CD8-positive, alpha-beta memory T cell (primary cell): Measurements from ENCODE around the gene TMEM131L. TPM values are rescaled to one million over a fixed set of nuclear protein-coding genes. Genes with fewer than 3 reads are reported as not detected.

Experiments used
- CTCF ChIA-PET: fragments of 350-600 bp; sonication (Branson Sonifier 250); formaldehyde crosslinking; loops from one replicate; lab custom pipeline; 2021; ENCODE audit warnings: antibody characterized with exemption; lab: Charles Lee
- POLR2A ChIA-PET: fragments of 350-600 bp; sonication (Branson Sonifier 250); formaldehyde crosslinking; loops from one replicate; lab custom pipeline; 2021; ENCODE audit warnings: antibody characterized with exemption; lab: Charles Lee
- DNase-seq, 5 donors: peaks; one replicate each; pipeline versions ENCODE4 v3.0.0 to v3.0.0-alpha.2; 2020 to 2022; ENCODE audit warnings: mixed read lengths in 1 of 5
- H3K27ac ChIP-seq: one replicate; pipeline ENCODE4 v1.7.0; 2013; ENCODE audit warnings: low read depth, mild to moderate bottlenecking, low read length, moderate library complexity
- H3K27me3 ChIP-seq: 2 replicates; pipeline ENCODE4 v1.7.0; 2013; ENCODE audit warnings: low read length, mild to moderate bottlenecking; ENCODE audit not compliant: insufficient read depth, poor library complexity, severe bottlenecking
- H3K36me3 ChIP-seq: 2 replicates; pipeline ENCODE4 v1.7.0; 2013; ENCODE audit warnings: mild to moderate bottlenecking, low read length, moderate library complexity; ENCODE audit not compliant: insufficient read depth
- H3K4me1 ChIP-seq: 2 replicates; pipeline ENCODE4 v1.7.0; 2013; ENCODE audit warnings: mild to moderate bottlenecking, low read length, moderate library complexity; ENCODE audit not compliant: insufficient read depth
- H3K4me3 ChIP-seq: 2 replicates; pipeline ENCODE4 v1.7.0; 2013; ENCODE audit warnings: mild to moderate bottlenecking, low read length
- H3K9me3 ChIP-seq: 2 replicates; pipeline ENCODE4 v1.7.0; 2013; ENCODE audit warnings: mild to moderate bottlenecking, low read length
- H3K27ac Mint-ChIP-seq, 8 donors: one replicate each; pipeline ENCODE4 v1.8.0; 2020 to 2021; ENCODE audit warnings: mixed read lengths in 8 of 8, mild to moderate bottlenecking in 6 of 8, inconsistent platforms in 3 of 8, moderate library complexity in 3 of 8
- H3K27me3 Mint-ChIP-seq, 2 donors: one replicate each; pipeline ENCODE4 v1.8.0; 2020 to 2021; ENCODE audit warnings: mixed read lengths in 2 of 2, mild to moderate bottlenecking in 1 of 2, moderate library complexity in 1 of 2
- H3K36me3 Mint-ChIP-seq, 3 donors: one replicate each; pipeline ENCODE4 v1.8.0; 2020 to 2021; ENCODE audit warnings: mixed read lengths in 3 of 3, inconsistent platforms in 1 of 3, mild to moderate bottlenecking in 1 of 3
- H3K4me1 Mint-ChIP-seq, 3 donors: one replicate each; pipeline ENCODE4 v1.8.0; 2020 to 2021; ENCODE audit warnings: mixed read lengths in 3 of 3, inconsistent platforms in 1 of 3, mild to moderate bottlenecking in 1 of 3
- H3K4me3 Mint-ChIP-seq, 7 donors: one replicate each; pipeline ENCODE4 v1.8.0; 2020 to 2021; ENCODE audit warnings: mixed read lengths in 7 of 7, mild to moderate bottlenecking in 6 of 7, moderate library complexity in 4 of 7, inconsistent platforms in 2 of 7
- H3K9me3 Mint-ChIP-seq, 5 donors: one replicate each; pipeline ENCODE4 v1.8.0; 2020 to 2022; ENCODE audit warnings: mixed read lengths in 5 of 5, mild to moderate bottlenecking in 3 of 5, moderate library complexity in 2 of 5, inconsistent platforms in 1 of 5
- polyA plus RNA-seq: library from polyadenylated mRNA; unstranded; fragments of 300-500 nt; fragmentation: Illumina TruSeq; gene quantifications from one replicate; pipeline ENCODE4 v1.2.3, GENCODE V29; 2021
- total RNA-seq, 2 experiments: library from RNA; stranded (reverse); gene quantifications; one replicate each; pipeline ENCODE4 v1.2.3, GENCODE V29; 2021

The TMEM131L gene
- total and polyA plus RNA-seq, 3 experiments from 2014 or later, result 28.1 to 29.6 (median 28.6) TPM

- Mint-ChIP-seq H3K27me3 (peaks cover 0 to 3% of the 10 kb centered on the region in 2 donors), H3K4me3 (peak overlapping the region; percentile 85 to 97 (median 94)), H3K9me3 (no peaks in the 10 kb centered on the region), H3K4me1 (peaks cover 33 to 41% (median 38%) of the 10 kb centered on the region in 3 donors), H3K36me3 (peaks cover 0 to 24% (median 2%) of the 10 kb centered on the region in 3 donors), H3K27ac (peak overlapping the region; percentile 26 to 96 (median 92))
- Histone ChIP-seq H3K4me1 (peaks cover 21% of the 10 kb centered on the region), H3K27ac (peak overlapping the region; percentile 53), H3K27me3 (no peaks in the 10 kb centered on the region), H3K9me3 (no peaks in the 10 kb centered on the region), H3K4me3 (peak overlapping the region; percentile 75), H3K36me3 (no peaks in the 10 kb centered on the region)
- POLR2A ChIA-PET, result interaction anchor here (0.6 to 2.2 kb wide), 10 partner anchors 18 to 119 kb away, joined by 3 to 16 read pairs (median 6); no protein-coding TSS in a partner anchor
- no peak for DNase-seq
- CTCF ChIA-PET, result interaction anchor here (1.3 to 4.7 kb wide), 20 partner anchors 10 to 120 kb away, joined by 3 to 70 read pairs (median 6); partner anchors contain the start of gene MND1
These were observed 1.0 kb upstream of the TMEM131L start for GRCh38 chr4:153465140-153465539.

GRCh38 chr4:153465615-153466080 is 512 bp upstream of the TMEM131L start:
- CTCF ChIA-PET, result interaction anchor here (0.8 to 4.7 kb wide), 27 partner anchors 10 to 120 kb away, joined by 3 to 70 read pairs (median 5); partner anchors contain the start of gene MND1
- peaks cover 0 to 3% of the 10 kb centered on the region in 2 donors for H3K27me3 Mint-ChIP-seq

GRCh38 chr4:153466949-153467896 is 1.1 kb downstream of the TMEM131L start:
- H3K27ac ChIP-seq, result peak overlapping the region; percentile 77
- no peaks in the 10 kb centered on the region for H3K36me3 ChIP-seq
- ChIA-PET CTCF (interaction anchor here (0.7 to 4.7 kb wide), 26 partner anchors 8 to 122 kb away, joined by 3 to 70 read pairs (median 5); partner anchors contain the start of gene MND1), POLR2A (interaction anchor here (1.0 to 2.2 kb wide), 11 partner anchors 11 to 107 kb away, joined by 3 to 16 read pairs (median 5); no protein-coding TSS in a partner anchor)
- peak overlapping the region; percentile 94 to 98 (median 96) for H3K4me3 Mint-ChIP-seq
- peak; percentile 23 to 65 (median 37) for DNase-seq
- H3K9me3 ChIP-seq, result no peaks in the 10 kb centered on the region
- H3K4me1 Mint-ChIP-seq, result peaks cover 54 to 62% (median 59%) of the 10 kb centered on the region in 3 donors
- peak overlapping the region; percentile 84 for H3K4me3 ChIP-seq
- H3K9me3 Mint-ChIP-seq, result no peaks in the 10 kb centered on the region
- H3K4me1 ChIP-seq, result peaks cover 40% of the 10 kb centered on the region
- H3K27me3 ChIP-seq, result no peaks in the 10 kb centered on the region
- H3K27ac Mint-ChIP-seq, result peak overlapping the region; percentile 89 to 99 (median 98)
- H3K36me3 Mint-ChIP-seq, result peaks cover 0 to 31% (median 6%) of the 10 kb centered on the region in 3 donors
- peaks cover 0 to 3% of the 10 kb centered on the region in 2 donors for H3K27me3 Mint-ChIP-seq

More at GRCh38 chr4:153465615-153466080, 512 bp upstream of the TMEM131L start:
- Histone ChIP-seq H3K4me3 (peak overlapping the region; percentile 75), H3K4me1 (peaks cover 26% of the 10 kb centered on the region), H3K27me3 (no peaks in the 10 kb centered on the region), H3K9me3 (no peaks in the 10 kb centered on the region), H3K27ac (peak overlapping the region; percentile 53), H3K36me3 (no peaks in the 10 kb centered on the region)
- peak in 2 of 5 donors; percentile 19 to 53 for DNase-seq
- Mint-ChIP-seq H3K4me3 (peak overlapping the region; percentile 85 to 97 (median 94)), H3K36me3 (peaks cover 0 to 24% (median 2%) of the 10 kb centered on the region in 3 donors), H3K27ac (peak overlapping the region; percentile 87 to 97 (median 94)), H3K9me3 (no peaks in the 10 kb centered on the region), H3K4me1 (peaks cover 38 to 46% (median 43%) of the 10 kb centered on the region in 3 donors)
- POLR2A ChIA-PET, result interaction anchor here (0.6 to 2.2 kb wide), 12 partner anchors 10 to 120 kb away, joined by 3 to 16 read pairs (median 6); no protein-coding TSS in a partner anchor

GRCh38 chr4:153467897-153468262 is 1.7 kb downstream of the TMEM131L start:
- Mint-ChIP-seq H3K27ac (peak overlapping the region; percentile 89 to 99 (median 98)), H3K36me3 (peaks cover 0 to 36% (median 8%) of the 10 kb centered on the region in 3 donors), H3K4me1 (peaks cover 61 to 68% (median 66%) of the 10 kb centered on the region in 3 donors), H3K4me3 (peak overlapping the region; percentile 94 to 98 (median 96)), H3K9me3 (no peaks in the 10 kb centered on the region), H3K27me3 (peaks cover 0 to 3% of the 10 kb centered on the region in 2 donors)
- POLR2A ChIA-PET, result interaction anchor here (0.6 to 2.0 kb wide), 11 partner anchors 11 to 77 kb away, joined by 3 to 12 read pairs (median 5); no protein-coding TSS in a partner anchor
- Histone ChIP-seq H3K4me3 (peak overlapping the region; percentile 84), H3K27me3 (no peaks in the 10 kb centered on the region), H3K36me3 (no peaks in the 10 kb centered on the region), H3K4me1 (peaks cover 46% of the 10 kb centered on the region), H3K27ac (peak overlapping the region; percentile 77), H3K9me3 (no peaks in the 10 kb centered on the region)
- DNase-seq, result peak in 2 of 5 donors; percentile 39 to 52
- CTCF ChIA-PET, result interaction anchor here (0.7 to 4.7 kb wide), 16 partner anchors 9 to 123 kb away, joined by 3 to 70 read pairs (median 6); no protein-coding TSS in a partner anchor

- Mint-ChIP-seq H3K27ac (peak overlapping the region; percentile 89 to 99 (median 98)), H3K4me3 (peak overlapping the region; percentile 94 to 98 (median 96)), H3K36me3 (peaks cover 0 to 41% (median 11%) of the 10 kb centered on the region in 3 donors), H3K9me3 (no peaks in the 10 kb centered on the region), H3K4me1 (peaks cover 66 to 75% (median 71%) of the 10 kb centered on the region in 3 donors), H3K27me3 (peaks cover 0 to 3% of the 10 kb centered on the region in 2 donors)
- H3K9me3 ChIP-seq, result no peaks in the 10 kb centered on the region
- DNase-seq, result peak in 1 of 5 donors; percentile 39
- H3K4me1 ChIP-seq, result peaks cover 53% of the 10 kb centered on the region
- H3K36me3 ChIP-seq, result no peaks in the 10 kb centered on the region
- POLR2A ChIA-PET, result interaction anchor here (0.6 to 2.0 kb wide), 11 partner anchors 10 to 121 kb away, joined by 3 to 12 read pairs (median 6); no protein-coding TSS in a partner anchor
- peak overlapping the region; percentile 84 for H3K4me3 ChIP-seq
- no peaks in the 10 kb centered on the region for H3K27me3 ChIP-seq
- H3K27ac ChIP-seq, result peak overlapping the region; percentile 77
- CTCF ChIA-PET, result interaction anchor here (1.1 to 4.7 kb wide), 11 partner anchors 10 to 123 kb away, joined by 3 to 70 read pairs (median 6); no protein-coding TSS in a partner anchor
These were observed 2.4 kb downstream of the TMEM131L start for GRCh38 chr4:153468587-153468986.

GRCh38 chr4:153469031-153469430 is 2.9 kb downstream of the TMEM131L start:
- CTCF ChIA-PET, result interaction anchor here (1.2 to 4.7 kb wide), 5 partner anchors 12 to 105 kb away, joined by 3 to 46 read pairs (median 7); no protein-coding TSS in a partner anchor
- DNase-seq, result no peak
- Mint-ChIP-seq H3K9me3 (no peaks in the 10 kb centered on the region), H3K4me3 (peak overlapping the region; percentile 94 to 98 (median 96)), H3K27me3 (peaks cover 0 to 3% of the 10 kb centered on the region in 2 donors), H3K27ac (peak overlapping the region; percentile 89 to 99 (median 98)), H3K36me3 (peaks cover 0 to 46% (median 11%) of the 10 kb centered on the region in 3 donors), H3K4me1 (peaks cover 70 to 80% (median 74%) of the 10 kb centered on the region in 3 donors)
- H3K36me3 ChIP-seq, result peaks cover 2% of the 10 kb centered on the region
- H3K9me3 ChIP-seq, result no peaks in the 10 kb centered on the region
- no peaks in the 10 kb centered on the region for H3K27me3 ChIP-seq
- H3K4me3 ChIP-seq, result peak overlapping the region; percentile 84
- H3K27ac ChIP-seq, result peak overlapping the region; percentile 77
- POLR2A ChIA-PET, result interaction anchor here (0.5 to 1.9 kb wide), 6 partner anchors 13 to 352 kb away, joined by 3 to 6 read pairs (median 4); no protein-coding TSS in a partner anchor
- peaks cover 58% of the 10 kb centered on the region for H3K4me1 ChIP-seq
